Left ventricle myocardium superior (tissue), 1 donor: ENCODE results near the gene RTN4IP1. TPM values are rescaled to one million over a fixed set of nuclear protein-coding genes. Genes with fewer than 3 reads are reported as not detected.

Experiments used
- ATAC-seq: fragments of 200-7000 bp; cut with Tn5 transposase; one replicate; pipeline ENCODE4 v1.9.1; 2020; ENCODE audit warnings: mild to moderate bottlenecking, moderate library complexity
- DNase-seq: peaks from one replicate; pipeline ENCODE4 v3.0.0-alpha.2; 2020
- intact Hi-C: fragments of 100-400 bp; cut with micrococcal nuclease; formaldehyde crosslinking; loops from one replicate; pipeline ENCODE4 v1.11.0; 2022
- total RNA-seq: library from RNA; stranded (reverse); fragmentation: NEBNext Ultra II Directional; extraction: Animal tissue kit (Norgen Biotek cat#: 25700); gene quantifications from one replicate; pipeline ENCODE4 v1.2.1, GENCODE V29; 2021
- donor health status: DM: no; HTN: yes; CAD: no; lungs with severe emphysema.

RTN4IP1 gene
- total RNA-seq, 1 donor from 2014 or later, result 19.2 TPM

DNA sequence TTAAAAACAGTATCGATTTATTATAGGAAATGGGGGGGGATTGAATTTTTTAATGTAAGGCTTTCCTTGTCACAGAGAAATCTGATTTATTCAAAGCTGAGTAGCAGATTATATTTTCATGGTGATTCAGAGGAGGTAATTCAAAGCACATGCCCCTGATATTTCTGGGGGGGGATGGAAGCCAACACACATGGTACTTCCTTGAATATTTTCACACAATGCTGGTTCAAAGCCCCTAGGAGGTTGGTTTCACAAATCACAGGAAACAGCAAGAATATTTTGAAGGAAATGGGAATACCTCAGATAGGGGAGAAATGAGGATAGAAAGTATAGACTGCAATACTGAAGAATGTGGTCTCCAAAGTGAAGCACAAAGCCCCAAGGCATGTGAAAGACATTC is 98.8 kb downstream of the RTN4IP1 start:
- ATAC-seq, result no peak
- intact Hi-C loops, result no loop called here
- no peak for DNase-seq

DNA sequence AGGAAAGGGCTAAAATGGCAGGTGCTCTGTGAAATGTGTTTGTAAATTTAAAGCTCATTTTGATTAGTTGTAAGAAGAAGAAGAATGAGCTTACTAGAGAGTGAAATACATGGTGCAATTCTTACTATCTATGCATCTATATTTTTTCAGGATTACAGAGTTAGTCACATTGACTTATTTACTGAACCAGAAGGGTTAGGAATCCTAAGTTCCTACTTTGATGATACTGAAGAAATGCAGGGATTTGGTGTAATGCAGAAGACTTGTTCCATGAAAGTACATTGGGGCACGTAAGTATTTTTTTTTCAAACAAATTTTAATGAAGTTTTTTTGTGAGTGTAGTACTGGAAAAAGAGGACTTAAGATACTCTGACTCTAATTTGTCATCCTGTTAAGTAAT is 99.3 kb downstream of the RTN4IP1 start:
- intact Hi-C loops, result no loop called here
- ATAC-seq (no peak), DNase-seq (no peak)

DNA sequence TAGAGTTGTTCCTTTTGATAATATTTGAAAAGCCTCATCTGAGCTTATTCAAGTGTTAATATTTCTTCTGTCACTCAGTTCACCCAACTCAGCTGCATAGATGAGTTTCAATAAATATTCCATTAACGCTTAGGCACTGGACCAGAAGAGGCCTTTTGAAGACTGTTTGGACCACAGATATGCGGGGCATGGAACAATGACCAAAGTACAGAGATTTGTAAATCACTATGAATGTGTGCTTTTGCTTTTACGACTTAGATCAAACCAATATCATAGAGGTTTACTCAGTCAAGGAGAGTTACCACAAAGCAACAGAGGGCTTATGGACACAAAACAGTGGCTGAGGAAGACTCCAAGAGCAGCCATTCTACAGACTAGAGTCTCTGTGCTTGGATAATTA is 99.9 kb downstream of the RTN4IP1 start:
- ATAC-seq (no peak), DNase-seq (no peak)
- intact Hi-C loops, result no loop called here

DNA sequence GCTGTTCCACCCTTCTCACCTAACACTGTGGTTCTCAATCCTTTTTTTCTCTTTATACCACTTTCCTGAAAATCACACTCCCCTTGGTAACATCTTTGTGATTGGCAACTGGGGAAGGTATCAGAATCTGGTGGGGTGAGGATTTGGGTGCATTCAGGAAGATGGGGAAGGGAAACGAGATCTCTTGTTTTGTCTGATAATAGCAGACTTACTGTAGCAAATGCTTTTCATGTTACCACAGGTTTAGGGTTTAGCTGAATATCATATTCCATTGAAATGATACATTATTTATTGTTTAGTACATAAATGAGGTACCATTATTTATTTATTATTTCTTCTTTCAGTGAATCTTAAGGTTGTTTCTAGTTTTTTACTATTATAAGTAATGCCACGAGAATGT is 100.8 kb downstream of the RTN4IP1 start:
- DNase-seq, result no peak
- ATAC-seq, result no peak
- intact Hi-C loops, result no loop called here

DNA sequence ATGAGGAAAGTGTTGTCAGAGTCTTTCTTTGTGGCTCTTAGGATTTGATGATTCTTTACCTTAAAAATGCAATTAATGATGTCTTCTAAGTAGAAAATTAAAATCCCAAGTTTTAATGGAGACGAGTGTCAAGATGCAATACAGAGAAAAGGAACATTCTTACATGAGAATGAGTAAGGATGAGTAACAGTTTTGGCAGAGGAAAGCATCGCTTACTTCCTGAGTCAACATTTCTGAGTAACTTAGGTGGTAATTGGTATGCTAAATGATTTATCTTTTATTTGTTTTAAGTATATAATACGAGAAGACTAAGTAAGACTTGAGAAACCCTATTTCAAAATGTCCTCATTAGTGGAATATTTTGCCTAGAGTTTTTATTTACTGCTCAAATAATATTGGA is 101.3 kb downstream of the RTN4IP1 start:
- intact Hi-C loops, result no loop called here
- no peak for DNase-seq
- no peak for ATAC-seq

DNA sequence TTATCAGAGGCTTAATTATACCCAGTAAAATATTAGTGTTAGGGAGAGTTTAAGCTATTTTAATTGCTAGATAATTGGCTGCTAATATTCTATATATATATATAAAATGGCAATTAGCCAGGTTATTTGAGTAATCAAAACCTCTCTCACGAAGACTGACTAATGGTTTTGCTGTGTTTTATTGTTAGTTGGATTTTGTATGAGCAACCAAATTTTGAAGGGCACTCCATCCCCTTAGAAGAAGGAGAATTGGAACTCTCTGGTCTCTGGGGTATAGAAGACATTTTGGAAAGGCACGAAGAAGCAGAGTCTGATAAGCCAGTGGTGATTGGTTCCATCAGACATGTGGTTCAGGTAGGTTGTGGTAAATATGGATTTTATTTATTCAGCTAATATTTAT is 102.2 kb downstream of the RTN4IP1 start:
- intact Hi-C loops, result no loop called here
- ATAC-seq (no peak), DNase-seq (no peak)

DNA sequence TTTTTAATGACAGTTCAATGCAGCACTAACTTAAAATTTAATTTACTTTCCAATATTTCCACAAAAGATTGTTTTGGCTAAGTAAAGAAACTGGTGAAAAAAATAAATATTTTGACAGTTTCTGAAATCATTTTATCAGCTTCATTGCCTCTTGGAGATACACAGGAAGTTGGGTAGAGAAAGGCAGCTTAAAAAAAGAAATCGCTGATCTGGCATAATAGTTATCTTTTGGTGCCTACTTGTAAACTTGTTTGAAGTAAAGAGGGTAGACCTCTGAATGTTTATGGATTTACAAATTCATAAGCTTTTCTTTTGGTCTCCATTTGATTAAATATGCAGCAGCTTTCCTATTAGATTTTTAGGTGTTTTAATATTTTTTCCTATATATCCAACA is 103.4 kb downstream of the RTN4IP1 start:
- DNase-seq, result no peak
- intact Hi-C loops, result no loop called here

DNA sequence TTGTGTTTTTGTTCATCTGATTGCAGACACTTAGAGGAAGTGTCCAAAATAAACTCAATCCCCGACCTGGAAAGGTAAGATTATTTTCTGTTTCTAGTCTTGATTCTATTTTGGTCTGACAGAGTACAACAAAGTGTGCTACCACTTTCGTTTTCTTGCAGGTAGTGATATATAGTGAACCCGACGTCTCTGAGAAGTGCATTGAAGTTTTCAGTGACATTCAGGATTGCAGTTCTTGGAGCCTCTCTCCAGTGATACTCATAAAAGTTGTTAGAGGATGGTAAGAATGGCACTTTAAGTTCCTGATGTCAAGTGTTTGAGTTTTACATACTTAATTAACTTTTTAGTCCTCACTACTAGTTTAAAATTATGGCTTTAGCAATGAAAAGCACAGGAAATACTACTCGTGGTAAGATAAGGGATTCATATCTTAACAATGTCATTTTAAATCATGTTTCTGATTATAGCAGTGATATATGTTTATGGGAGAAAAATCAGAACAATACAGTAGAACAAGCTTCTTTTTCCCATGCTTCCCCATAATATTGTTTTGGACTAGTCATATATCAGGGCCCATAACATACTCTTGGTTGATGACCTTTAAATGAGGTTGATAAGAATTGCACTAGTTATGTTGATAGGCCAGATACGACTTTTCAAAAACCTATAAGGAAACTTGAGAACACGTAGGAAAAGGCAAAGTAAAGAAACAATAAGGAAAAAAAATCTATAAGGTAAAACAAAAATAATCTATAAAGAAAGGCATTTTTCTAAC is 104.0 kb downstream of the RTN4IP1 start:
- ATAC-seq (no peak), DNase-seq (no peak)

More for the DNA sequence above, 103.4 kb downstream of the RTN4IP1 start:
- ATAC-seq, result no peak

DNA sequence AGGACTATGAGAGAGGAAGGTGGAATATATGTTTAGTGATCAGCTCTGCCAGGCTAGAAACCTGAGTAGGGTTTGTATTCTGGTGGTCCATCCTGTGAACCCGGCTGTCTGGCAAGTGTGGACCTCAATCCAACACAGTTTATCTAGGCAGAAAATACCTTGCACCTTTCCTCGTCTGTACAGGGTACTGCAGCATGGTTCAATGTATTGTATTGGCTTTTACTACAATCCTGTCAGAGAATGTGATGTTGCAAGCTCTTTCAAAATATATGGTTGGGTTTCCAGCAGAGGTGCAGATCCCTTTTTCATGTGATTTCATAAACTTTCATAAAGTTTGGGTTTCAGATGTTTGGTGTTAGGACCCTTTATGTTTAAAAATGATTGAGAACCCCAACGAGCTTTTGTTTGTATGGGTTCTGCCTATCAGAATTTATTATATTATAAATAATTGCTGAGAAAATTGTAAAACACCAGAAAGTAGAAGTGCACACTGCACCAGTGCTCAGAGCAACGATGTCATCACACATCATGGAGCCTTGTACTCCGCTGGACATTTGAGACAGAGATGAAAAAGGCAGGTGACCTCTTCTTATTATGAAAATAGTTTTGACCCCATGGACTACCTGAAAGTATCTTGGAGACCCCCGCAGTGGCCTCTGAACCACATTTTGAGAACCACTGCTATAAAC is 106.6 kb downstream of the RTN4IP1 start:
- ATAC-seq (no peak), DNase-seq (no peak)
- intact Hi-C loops, result no loop called here

More for the DNA sequence above, 104.0 kb downstream of the RTN4IP1 start:
- intact Hi-C loops, result no loop called here

Other genes with a start within 250 kb of the RTN4IP1 start
- gene QRSL1, start 80 bp upstream of the RTN4IP1 start, total RNA-seq, result 21.2 TPM